Measurements from ENCODE around the gene PDGFC. TPM values are rescaled to one million over a fixed set of nuclear protein-coding genes. Genes with fewer than 3 reads are reported as not detected.

The PDGFC gene
- total RNA-seq, 1 experiment from 2014 or later = 5.3 TPM

DNA sequence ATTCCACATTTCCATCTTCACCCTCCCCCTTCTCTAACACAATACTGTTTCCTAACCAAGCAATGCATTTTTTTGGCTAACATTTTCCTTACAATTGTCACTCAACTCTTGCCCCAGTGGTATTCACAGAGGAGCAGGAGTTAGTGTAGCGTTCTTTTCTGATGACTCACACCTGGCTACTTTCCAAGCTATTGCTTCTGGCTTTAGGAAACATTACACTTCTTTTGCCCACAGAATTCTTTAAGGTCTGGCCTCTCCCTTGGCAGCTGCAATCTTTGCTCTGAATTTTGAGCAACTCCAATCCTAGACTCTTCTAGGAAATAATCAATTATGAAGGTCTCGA lies 27.5 kb upstream of the PDGFC start:
- DNase-seq (ENCODE audit: low spot score) = no peak
- H3K27me3 Mint-ChIP-seq (ENCODE audit: low read depth) = no peaks in the 10 kb centered on the region
- H3K4me1 Mint-ChIP-seq = peaks cover 6% of the 10 kb centered on the region
- H3K4me3 Mint-ChIP-seq = no peak overlapping the region
- CTCF ChIA-PET = no interaction called here
- ATAC-seq = peak; percentile 72
- TF ChIP-seq, protein P1, sequence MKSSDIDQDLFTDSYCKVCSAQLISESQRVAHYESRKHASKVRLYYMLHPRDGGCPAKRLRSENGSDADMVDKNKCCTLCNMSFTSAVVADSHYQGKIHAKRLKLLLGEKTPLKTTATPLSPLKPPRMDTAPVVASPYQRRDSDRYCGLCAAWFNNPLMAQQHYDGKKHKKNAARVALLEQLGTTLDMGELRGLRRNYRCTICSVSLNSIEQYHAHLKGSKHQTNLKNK (CRISPR knock-in tag; IDR thresholded peaks at IDR 0.05) = no peak
- TF ChIP-seq CBFB (CRISPR knock-in tag; IDR thresholded peaks at IDR 0.05; ENCODE audit: low read depth) = no peak
- TF ChIP-seq SP1 (CRISPR knock-in tag; conservative IDR thresholded peaks at IDR 0.05) = no peak
- H3K27ac Mint-ChIP-seq = no peak overlapping the region
- peaks cover 17% of the 10 kb centered on the region for H3K36me3 Mint-ChIP-seq
- POLR2A ChIA-PET = no interaction called here
- peaks cover 34% of the 10 kb centered on the region for H3K9me3 Mint-ChIP-seq

DNA sequence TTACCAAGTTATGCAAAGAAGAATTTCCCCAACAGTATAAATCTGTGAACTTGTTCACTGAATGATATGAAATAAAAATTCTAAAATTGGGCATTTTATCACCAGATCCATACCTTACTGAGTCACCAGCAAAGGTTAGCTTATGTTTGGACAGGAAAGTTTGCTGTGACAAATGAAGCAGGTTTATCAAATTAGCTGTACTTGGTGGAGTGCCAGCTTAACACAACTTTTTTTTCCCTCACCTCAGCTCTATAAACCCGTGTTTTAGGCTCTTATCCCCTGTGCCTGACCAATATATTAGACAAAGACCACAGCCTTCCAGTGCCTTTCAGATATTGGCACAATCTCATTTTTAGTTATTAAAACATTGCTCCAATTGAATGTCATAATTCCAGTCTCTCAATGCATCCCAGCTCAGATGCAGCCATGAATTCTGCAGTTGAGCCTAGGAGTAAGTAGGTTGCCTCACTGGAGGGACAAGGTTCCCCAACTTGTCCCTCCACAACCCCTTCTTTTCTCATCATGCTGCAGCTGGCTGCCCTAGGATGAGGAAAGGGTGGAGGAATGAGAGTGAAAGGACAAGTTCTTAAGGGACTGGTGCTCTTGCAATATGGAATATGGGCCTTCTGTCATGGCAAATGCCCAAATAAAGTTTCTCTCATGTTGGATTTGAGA lies 27.0 kb upstream of the PDGFC start:
- POLR2A ChIA-PET = no interaction called here
- Mint-ChIP-seq H3K9me3 (peaks cover 34% of the 10 kb centered on the region), H3K36me3 (peaks cover 17% of the 10 kb centered on the region), H3K27ac (no peak overlapping the region), H3K4me3 (no peak overlapping the region), H3K27me3 (ENCODE audit: low read depth) (no peaks in the 10 kb centered on the region), H3K4me1 (peaks cover 6% of the 10 kb centered on the region)
- CTCF ChIA-PET = no interaction called here
- ATAC-seq (peak; percentile 32; the same call in 1 of the 2 replicates), DNase-seq (ENCODE audit: low spot score) (no peak)
- TF ChIP-seq SP1 (CRISPR knock-in tag; conservative IDR thresholded peaks at IDR 0.05) (no peak), HMGA2 (CRISPR knock-in tag; IDR thresholded peaks at IDR 0.05) (no peak), OVOL2 (CRISPR knock-in tag; IDR thresholded peaks at IDR 0.05; ENCODE audit: borderline replicate concordance) (no peak), NFYB (CRISPR knock-in tag; conservative IDR thresholded peaks at IDR 0.05; ENCODE audit: low read depth) (no peak), ATF1 (CRISPR knock-in tag; IDR thresholded peaks at IDR 0.05) (no peak), ZNF121 (CRISPR knock-in tag; IDR thresholded peaks at IDR 0.05) (no peak), JUN (CRISPR knock-in tag; IDR thresholded peaks at IDR 0.05) (no peak)

DNA sequence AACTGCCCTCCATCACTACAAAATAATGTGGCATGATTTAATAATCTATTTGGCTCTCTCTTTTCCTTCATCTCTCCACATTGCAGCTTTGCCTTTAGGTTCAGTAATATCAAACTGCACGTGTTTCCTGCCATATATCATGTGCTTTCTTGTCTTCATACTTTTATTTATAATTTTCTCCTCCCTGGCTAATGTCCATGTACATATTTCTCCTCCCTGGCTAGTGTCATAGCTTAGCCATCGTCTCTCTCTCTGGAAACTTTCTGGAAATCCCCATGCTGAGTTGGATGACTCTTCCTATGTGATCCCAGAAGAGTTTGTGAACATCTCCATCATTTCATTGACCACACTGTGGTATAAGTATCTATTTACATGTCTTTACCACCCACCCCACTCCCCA lies 21.3 kb upstream of the PDGFC start:
- CTCF ChIA-PET = no interaction called here
- H3K27me3 Mint-ChIP-seq (ENCODE audit: low read depth) = no peaks in the 10 kb centered on the region
- no peak overlapping the region for H3K4me3 Mint-ChIP-seq
- peaks cover 24% of the 10 kb centered on the region for H3K36me3 Mint-ChIP-seq
- H3K4me1 Mint-ChIP-seq = no peaks in the 10 kb centered on the region
- POLR2A ChIA-PET = no interaction called here
- no peak overlapping the region for H3K27ac Mint-ChIP-seq
- ATAC-seq = no peak
- TF ChIP-seq GRHL2 (CRISPR knock-in tag; IDR thresholded peaks at IDR 0.05; ENCODE audit: insufficient replicate concordance, severe bottlenecking) = no peak
- TF ChIP-seq, protein P2, sequence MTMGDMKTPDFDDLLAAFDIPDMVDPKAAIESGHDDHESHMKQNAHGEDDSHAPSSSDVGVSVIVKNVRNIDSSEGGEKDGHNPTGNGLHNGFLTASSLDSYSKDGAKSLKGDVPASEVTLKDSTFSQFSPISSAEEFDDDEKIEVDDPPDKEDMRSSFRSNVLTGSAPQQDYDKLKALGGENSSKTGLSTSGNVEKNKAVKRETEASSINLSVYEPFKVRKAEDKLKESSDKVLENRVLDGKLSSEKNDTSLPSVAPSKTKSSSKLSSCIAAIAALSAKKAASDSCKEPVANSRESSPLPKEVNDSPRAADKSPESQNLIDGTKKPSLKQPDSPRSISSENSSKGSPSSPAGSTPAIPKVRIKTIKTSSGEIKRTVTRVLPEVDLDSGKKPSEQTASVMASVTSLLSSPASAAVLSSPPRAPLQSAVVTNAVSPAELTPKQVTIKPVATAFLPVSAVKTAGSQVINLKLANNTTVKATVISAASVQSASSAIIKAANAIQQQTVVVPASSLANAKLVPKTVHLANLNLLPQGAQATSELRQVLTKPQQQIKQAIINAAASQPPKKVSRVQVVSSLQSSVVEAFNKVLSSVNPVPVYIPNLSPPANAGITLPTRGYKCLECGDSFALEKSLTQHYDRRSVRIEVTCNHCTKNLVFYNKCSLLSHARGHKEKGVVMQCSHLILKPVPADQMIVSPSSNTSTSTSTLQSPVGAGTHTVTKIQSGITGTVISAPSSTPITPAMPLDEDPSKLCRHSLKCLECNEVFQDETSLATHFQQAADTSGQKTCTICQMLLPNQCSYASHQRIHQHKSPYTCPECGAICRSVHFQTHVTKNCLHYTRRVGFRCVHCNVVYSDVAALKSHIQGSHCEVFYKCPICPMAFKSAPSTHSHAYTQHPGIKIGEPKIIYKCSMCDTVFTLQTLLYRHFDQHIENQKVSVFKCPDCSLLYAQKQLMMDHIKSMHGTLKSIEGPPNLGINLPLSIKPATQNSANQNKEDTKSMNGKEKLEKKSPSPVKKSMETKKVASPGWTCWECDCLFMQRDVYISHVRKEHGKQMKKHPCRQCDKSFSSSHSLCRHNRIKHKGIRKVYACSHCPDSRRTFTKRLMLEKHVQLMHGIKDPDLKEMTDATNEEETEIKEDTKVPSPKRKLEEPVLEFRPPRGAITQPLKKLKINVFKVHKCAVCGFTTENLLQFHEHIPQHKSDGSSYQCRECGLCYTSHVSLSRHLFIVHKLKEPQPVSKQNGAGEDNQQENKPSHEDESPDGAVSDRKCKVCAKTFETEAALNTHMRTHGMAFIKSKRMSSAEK (CRISPR knock-in tag; IDR thresholded peaks at IDR 0.05; ENCODE audit: borderline replicate concordance) = no peak
- no peak for TF ChIP-seq EMX1 (CRISPR knock-in tag; IDR thresholded peaks at IDR 0.05)
- no peak for TF ChIP-seq ZNF232 (CRISPR knock-in tag; IDR thresholded peaks at IDR 0.05)
- no peak for TF ChIP-seq ATF1 (CRISPR knock-in tag; IDR thresholded peaks at IDR 0.05)
- no peak for TF ChIP-seq CBFB (CRISPR knock-in tag; IDR thresholded peaks at IDR 0.05; ENCODE audit: low read depth)
- TF ChIP-seq RELA (CRISPR knock-in tag; IDR thresholded peaks at IDR 0.05; ENCODE audit: borderline replicate concordance) = no peak
- TF ChIP-seq, protein P3, sequence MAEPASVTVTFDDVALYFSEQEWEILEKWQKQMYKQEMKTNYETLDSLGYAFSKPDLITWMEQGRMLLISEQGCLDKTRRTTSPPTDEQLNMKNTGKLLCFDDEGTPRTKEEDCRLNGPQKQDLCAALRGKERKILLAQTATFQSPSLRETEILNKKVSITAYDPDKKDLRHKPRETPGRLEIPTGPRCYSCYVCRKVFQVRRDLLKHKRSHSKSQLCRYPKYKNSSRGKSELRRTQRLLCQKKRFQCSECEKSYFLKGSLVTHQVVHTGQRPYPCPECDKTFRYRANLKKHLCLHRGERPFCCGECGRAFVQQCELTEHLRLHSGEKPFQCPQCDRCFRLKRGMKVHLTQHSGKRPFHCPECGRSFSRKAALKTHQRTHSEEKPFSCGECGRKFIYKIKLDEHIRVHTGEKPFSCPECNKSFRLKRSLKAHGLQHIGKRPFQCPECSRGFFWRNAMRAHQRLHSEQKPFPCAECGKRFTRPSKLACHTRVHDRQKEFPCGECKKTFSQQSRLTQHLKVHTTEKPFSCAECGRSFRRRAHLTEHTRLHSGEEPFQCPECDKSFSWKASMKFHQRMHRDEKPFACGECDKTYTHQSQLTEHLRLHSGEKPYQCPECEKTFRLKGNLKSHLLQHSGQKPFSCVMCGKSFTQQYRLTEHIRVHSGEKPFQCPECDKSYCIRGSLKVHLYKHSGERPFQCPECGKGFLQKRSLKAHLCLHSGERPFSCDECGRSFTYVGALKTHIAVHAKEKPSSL (CRISPR knock-in tag; conservative IDR thresholded peaks at IDR 0.05) = no peak
- no peak for TF ChIP-seq SOX15 (CRISPR knock-in tag; IDR thresholded peaks at IDR 0.05)
- TF ChIP-seq, protein P1 (CRISPR knock-in tag; IDR thresholded peaks at IDR 0.05) = no peak
- peaks cover 40% of the 10 kb centered on the region for H3K9me3 Mint-ChIP-seq
- DNase-seq (ENCODE audit: low spot score) = no peak

Measured in WTC11 (cell line).